ENCODE data around the gene KIRREL1.
A peak's percentile ranks its signal among the peaks of the same experiment; 100 is the strongest.
"Not testable (repeated sequence)": the region's sequence is repeated elsewhere in the genome, so short reads cannot be mapped to it uniquely, and the experiment has no call there.

KIRREL1 gene

GRCh38 chr1:158112994-158113758 lies 119.7 kb downstream of the KIRREL1 start:
- DNase-seq: peak; percentile 8 to 53

GRCh38 chr1:158113759-158114127 lies 120.3 kb downstream of the KIRREL1 start:
- DNase-seq: no peak

- DNase-seq: no peak
Observed at GRCh38 chr1:158115126-158115525, 121.7 kb downstream of the KIRREL1 start.

- DNase-seq: no peak
Observed at GRCh38 chr1:158116311-158117167, 123.1 kb downstream of the KIRREL1 start.

GRCh38 chr1:158117854-158118704 lies 124.6 kb downstream of the KIRREL1 start:
- peak; percentile 28 to 52 for DNase-seq

GRCh38 chr1:158118713-158119402 lies 125.4 kb downstream of the KIRREL1 start:
- DNase-seq: no peak

GRCh38 chr1:158119976-158120653 lies 126.7 kb downstream of the KIRREL1 start:
- DNase-seq: no peak

GRCh38 chr1:158121604-158122254 lies 128.3 kb downstream of the KIRREL1 start:
- peak in 1 of 2 donors; percentile 30 for DNase-seq

- DNase-seq: no peak
Observed at GRCh38 chr1:158122833-158123388, 129.5 kb downstream of the KIRREL1 start.

GRCh38 chr1:158124034-158124433 lies 130.6 kb downstream of the KIRREL1 start:
- DNase-seq: no peak

GRCh38 chr1:158124999-158125398 lies 131.6 kb downstream of the KIRREL1 start:
- DNase-seq: peak; percentile 72 to 81

GRCh38 chr1:158126425-158126824 lies 133.0 kb downstream of the KIRREL1 start:
- DNase-seq: no peak

GRCh38 chr1:158128531-158128930 lies 135.1 kb downstream of the KIRREL1 start:
- DNase-seq: not testable (repeated sequence)

GRCh38 chr1:158131217-158131616 lies 137.8 kb downstream of the KIRREL1 start:
- no peak for DNase-seq

- DNase-seq: no peak
Observed at GRCh38 chr1:158140764-158141192, 147.3 kb downstream of the KIRREL1 start.

- no peak for DNase-seq
Observed at GRCh38 chr1:158145173-158145719, 151.8 kb downstream of the KIRREL1 start.

GRCh38 chr1:158146165-158146564 lies 152.7 kb downstream of the KIRREL1 start:
- no peak for DNase-seq

GRCh38 chr1:158146739-158147138 lies 153.3 kb downstream of the KIRREL1 start:
- DNase-seq: no peak

- DNase-seq: no peak
Observed at GRCh38 chr1:158147401-158147800, 154.0 kb downstream of the KIRREL1 start.

- DNase-seq: no peak
Observed at GRCh38 chr1:158147869-158148268, 154.4 kb downstream of the KIRREL1 start.

GRCh38 chr1:158148468-158148867 lies 155.0 kb downstream of the KIRREL1 start:
- no peak for DNase-seq

All from CD4-positive, alpha-beta T cell treated with Interleukin-4 for 1 hour (primary cell).